Measurements from ENCODE around the gene IL4R. TPM values are rescaled to one million over a fixed set of nuclear protein-coding genes. Genes with fewer than 3 reads are reported as not detected.

The IL4R gene
- total and polyA plus RNA-seq, 10 of the 15 experiments (the other 5 are each of a cell fraction or from before 2014, with no cell fraction given): 2.6 to 70.4 (median 36.6) TPM

DNA sequence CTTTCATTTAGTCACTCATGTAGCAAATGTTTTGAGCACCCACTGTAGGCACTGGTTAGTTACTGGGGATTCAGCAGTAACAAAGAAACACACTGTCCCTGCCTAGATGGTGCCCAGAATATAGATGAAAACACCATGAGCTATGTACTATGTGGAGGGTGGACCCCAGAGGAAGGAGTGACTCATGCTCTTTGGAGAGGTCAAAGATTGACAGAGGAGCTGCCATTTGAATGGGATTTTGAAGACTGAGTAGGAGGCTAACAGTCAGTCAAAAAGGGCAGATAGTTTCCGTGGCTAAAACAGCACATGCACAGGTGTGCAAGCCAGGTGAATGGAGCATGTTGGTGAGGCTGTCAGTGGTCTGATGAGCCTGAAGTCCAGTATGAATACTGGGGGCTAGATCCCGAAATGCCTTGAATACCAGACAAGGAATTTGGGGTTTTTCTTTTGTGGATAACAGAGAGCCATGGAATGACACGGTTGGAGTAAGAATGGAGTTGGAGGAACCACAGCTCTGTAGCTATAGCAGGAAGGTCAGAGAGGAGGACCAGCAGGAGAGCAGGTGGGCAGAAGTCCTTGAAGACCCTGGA is 94.3 kb downstream of the IL4R start (continued):
- TF ChIP-seq NFIC (IDR thresholded peaks at IDR 0.05; ENCODE audit: low read depth, low read length) (no peak), PKNOX1 (IDR thresholded peaks at IDR 0.05) (peak; percentile 96), BMI1 (IDR thresholded peaks at IDR 0.05; ENCODE audit: borderline replicate concordance) (no peak), CREM (IDR thresholded peaks at IDR 0.05; ENCODE audit: low read depth) (0 out of 2 replicates have a peak, but pooled peaks have one; percentile 44), JUND (IDR thresholded peaks at IDR 0.05; ENCODE audit: low read depth, low read length) (no peak), SIX5 (IDR thresholded peaks at IDR 0.05; ENCODE audit: low read depth, low read length, severe bottlenecking) (no peak), HDAC6 (IDR thresholded peaks at IDR 0.05; ENCODE audit: unreplicated experiment) (no peak), ZBTB4 (CRISPR knock-in tag; IDR thresholded peaks at IDR 0.05) (no peak), NFYA (IDR thresholded peaks at IDR 0.05; ENCODE audit: borderline replicate concordance, low read depth, low read length) (no peak)
- TF ChIP-seq, protein P1, sequence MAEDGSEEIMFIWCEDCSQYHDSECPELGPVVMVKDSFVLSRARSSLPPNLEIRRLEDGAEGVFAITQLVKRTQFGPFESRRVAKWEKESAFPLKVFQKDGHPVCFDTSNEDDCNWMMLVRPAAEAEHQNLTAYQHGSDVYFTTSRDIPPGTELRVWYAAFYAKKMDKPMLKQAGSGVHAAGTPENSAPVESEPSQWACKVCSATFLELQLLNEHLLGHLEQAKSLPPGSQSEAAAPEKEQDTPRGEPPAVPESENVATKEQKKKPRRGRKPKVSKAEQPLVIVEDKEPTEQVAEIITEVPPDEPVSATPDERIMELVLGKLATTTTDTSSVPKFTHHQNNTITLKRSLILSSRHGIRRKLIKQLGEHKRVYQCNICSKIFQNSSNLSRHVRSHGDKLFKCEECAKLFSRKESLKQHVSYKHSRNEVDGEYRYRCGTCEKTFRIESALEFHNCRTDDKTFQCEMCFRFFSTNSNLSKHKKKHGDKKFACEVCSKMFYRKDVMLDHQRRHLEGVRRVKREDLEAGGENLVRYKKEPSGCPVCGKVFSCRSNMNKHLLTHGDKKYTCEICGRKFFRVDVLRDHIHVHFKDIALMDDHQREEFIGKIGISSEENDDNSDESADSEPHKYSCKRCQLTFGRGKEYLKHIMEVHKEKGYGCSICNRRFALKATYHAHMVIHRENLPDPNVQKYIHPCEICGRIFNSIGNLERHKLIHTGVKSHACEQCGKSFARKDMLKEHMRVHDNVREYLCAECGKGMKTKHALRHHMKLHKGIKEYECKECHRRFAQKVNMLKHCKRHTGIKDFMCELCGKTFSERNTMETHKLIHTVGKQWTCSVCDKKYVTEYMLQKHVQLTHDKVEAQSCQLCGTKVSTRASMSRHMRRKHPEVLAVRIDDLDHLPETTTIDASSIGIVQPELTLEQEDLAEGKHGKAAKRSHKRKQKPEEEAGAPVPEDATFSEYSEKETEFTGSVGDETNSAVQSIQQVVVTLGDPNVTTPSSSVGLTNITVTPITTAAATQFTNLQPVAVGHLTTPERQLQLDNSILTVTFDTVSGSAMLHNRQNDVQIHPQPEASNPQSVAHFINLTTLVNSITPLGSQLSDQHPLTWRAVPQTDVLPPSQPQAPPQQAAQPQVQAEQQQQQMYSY (CRISPR knock-in tag; IDR thresholded peaks at IDR 0.05): no peak
